ENCODE measurements around the gene RLIM.
"Not testable (repeated sequence)": the region's sequence is repeated elsewhere in the genome, so short reads cannot be mapped to it uniquely, and the experiment has no call there.

Gene RLIM

GRCh38 chrX:74614093-74614909 is at the start of gene RLIM:
Gene RLIM (minus strand): TSS chrX:74614624. CDS start chrX:74595977, 18,647 bp downstream.
- DNase-seq, result peak; percentile 90

GRCh38 chrX:74656079-74656745 is 41.8 kb upstream of the RLIM start:
- DNase-seq, result no peak

- not testable (repeated sequence) for DNase-seq
Observed at GRCh38 chrX:74654953-74655352, 40.5 kb upstream of the RLIM start.

- no peak for DNase-seq
Observed at GRCh38 chrX:74636749-74637314, 22.4 kb upstream of the RLIM start.

- no peak for DNase-seq
Observed at GRCh38 chrX:74613370-74614092, 893 bp downstream of the RLIM start.

- DNase-seq, result no peak
Observed at GRCh38 chrX:74606799-74607198, 7.6 kb downstream of the RLIM start.

GRCh38 chrX:74606342-74606741 is 8.1 kb downstream of the RLIM start:
- no peak for DNase-seq

- no peak for DNase-seq
Observed at GRCh38 chrX:74603040-74603439, 11.4 kb downstream of the RLIM start.

- no peak for DNase-seq
Observed at GRCh38 chrX:74602142-74602541, 12.3 kb downstream of the RLIM start.

- DNase-seq, result no peak
Observed at GRCh38 chrX:74593593-74593992, 20.8 kb downstream of the RLIM start.

- no peak for DNase-seq
Observed at GRCh38 chrX:74585766-74586165, 28.7 kb downstream of the RLIM start.

GRCh38 chrX:74579597-74580198 is 34.7 kb downstream of the RLIM start:
- DNase-seq, result no peak

- DNase-seq, result no peak
Observed at GRCh38 chrX:74578137-74578536, 36.3 kb downstream of the RLIM start.

GRCh38 chrX:74557378-74557777 is 57.0 kb downstream of the RLIM start:
- DNase-seq, result no peak

GRCh38 chrX:74551934-74552333 is 62.5 kb downstream of the RLIM start:
- no peak for DNase-seq

- DNase-seq, result peak; percentile 35
Observed at GRCh38 chrX:74550295-74550802, 64.1 kb downstream of the RLIM start.

- DNase-seq, result no peak
Observed at GRCh38 chrX:74546984-74547383, 67.4 kb downstream of the RLIM start.

GRCh38 chrX:74545880-74546523 is 68.4 kb downstream of the RLIM start:
- no peak for DNase-seq

- no peak for DNase-seq
Observed at GRCh38 chrX:74540635-74541249, 73.7 kb downstream of the RLIM start.

- DNase-seq, result no peak
Observed at GRCh38 chrX:74536832-74537371, 77.5 kb downstream of the RLIM start.

- peak; percentile 81 for DNase-seq
Observed at GRCh38 chrX:74536152-74536831, 78.1 kb downstream of the RLIM start.

Measured in NCI-H774 (cell line).